Activated T-cell treated with anti-CD3 and anti-CD28 coated beads, Interleukin-2, amount 50 U/mL, for 72 hours (primary cell): ENCODE measurements around the gene HACD3. TPM values are rescaled to one million over a fixed set of nuclear protein-coding genes. Genes with fewer than 3 reads are reported as not detected.

Experiments used
- ATAC-seq, 2 donors: fragments of 150-1000 bp; cut with Tn5 transposase; replicated peaks in 1 of 2; 2 replicates each; pipeline ENCODE4 v1.10.0; 2021; ENCODE audit warnings: moderate library complexity in 2 of 2, mild to moderate bottlenecking in 1 of 2
- DNase-seq, 2 donors: peaks; one replicate each; pipeline ENCODE4 v3.0.0; 2021 to 2022; ENCODE audit warnings: mixed read lengths in 1 of 2
- H3K27ac Mint-ChIP-seq: one replicate; pipeline ENCODE4 v1.8.0; 2022; ENCODE audit warnings: mild to moderate bottlenecking, moderate library complexity, mixed read lengths
- H3K27me3 Mint-ChIP-seq: one replicate; pipeline ENCODE4 v1.8.0; 2022; ENCODE audit warnings: low read depth, mixed read lengths
- H3K36me3 Mint-ChIP-seq, 2 donors: one replicate each; pipeline ENCODE4 v1.8.0; 2022; ENCODE audit warnings: mixed read lengths in 2 of 2, mild to moderate bottlenecking in 1 of 2; ENCODE audit not compliant: insufficient read depth in 2 of 2
- H3K4me1 Mint-ChIP-seq: one replicate; pipeline ENCODE4 v1.8.0; 2022; ENCODE audit warnings: low read depth, mixed read lengths
- H3K4me3 Mint-ChIP-seq, 2 donors: one replicate each; pipeline ENCODE4 v1.8.0; 2022; ENCODE audit warnings: mild to moderate bottlenecking in 2 of 2, mixed read lengths in 2 of 2, moderate library complexity in 2 of 2
- H3K9me3 Mint-ChIP-seq, 2 donors: one replicate each; pipeline ENCODE4 v1.8.0; 2022; ENCODE audit warnings: mixed read lengths in 2 of 2
- total RNA-seq, 2 donors: library from RNA; stranded (reverse); gene quantifications; one replicate each; pipeline ENCODE4 v1.2.3, GENCODE V29; 2022

HACD3 gene
- total RNA-seq, result 10 to 100 TPM; 28.3 to 40.8 TPM

GRCh38 chr15:65530318-65531111 is at the start of gene HACD3:
Gene HACD3, plus strand, starts transcription at chr15:65530463. Its CDS starts 169 bp downstream, at chr15:65530632.
- H3K27me3 Mint-ChIP-seq, result no peaks in the 10 kb centered on the region
- H3K36me3 Mint-ChIP-seq, result peaks cover 0 to 2% of the 10 kb centered on the region in 2 donors
- peak; percentile 94 to 96 for DNase-seq
- peaks cover 51% of the 10 kb centered on the region for H3K4me1 Mint-ChIP-seq
- peak within 1 kb of the TSS; percentile 96 for H3K27ac Mint-ChIP-seq
- peak; percentile 97 for ATAC-seq
- H3K9me3 Mint-ChIP-seq, result no peaks in the 10 kb centered on the region
- H3K4me3 Mint-ChIP-seq, result peak within 1 kb of the TSS; percentile 89 to 96

- H3K4me3 Mint-ChIP-seq, result no peak overlapping the region
- ATAC-seq, result no peak
- no peaks in the 10 kb centered on the region for H3K27me3 Mint-ChIP-seq
- DNase-seq, result no peak
- H3K9me3 Mint-ChIP-seq, result no peaks in the 10 kb centered on the region
- H3K36me3 Mint-ChIP-seq, result peaks cover 1 to 20% of the 10 kb centered on the region in 2 donors
- no peak overlapping the region for H3K27ac Mint-ChIP-seq
- no peaks in the 10 kb centered on the region for H3K4me1 Mint-ChIP-seq
These were observed 45.4 kb upstream of the HACD3 start for GRCh38 chr15:65484876-65485275.

- ATAC-seq (no peak), DNase-seq (no peak)
- Mint-ChIP-seq H3K36me3 (peaks cover 1 to 16% of the 10 kb centered on the region in 2 donors), H3K4me3 (no peak overlapping the region), H3K4me1 (no peaks in the 10 kb centered on the region), H3K9me3 (no peaks in the 10 kb centered on the region), H3K27ac (no peak overlapping the region), H3K27me3 (no peaks in the 10 kb centered on the region)
These were observed 36.2 kb upstream of the HACD3 start for GRCh38 chr15:65494076-65494475.

- H3K36me3 Mint-ChIP-seq, result peaks cover 0 to 15% of the 10 kb centered on the region in 2 donors
- DNase-seq, result no peak
- H3K9me3 Mint-ChIP-seq, result no peaks in the 10 kb centered on the region
- no peak for ATAC-seq
- peaks cover 26% of the 10 kb centered on the region for H3K4me1 Mint-ChIP-seq
- H3K27ac Mint-ChIP-seq, result no peak overlapping the region
- H3K4me3 Mint-ChIP-seq, result no peak overlapping the region
- H3K27me3 Mint-ChIP-seq, result no peaks in the 10 kb centered on the region
These were observed 20.9 kb upstream of the HACD3 start for GRCh38 chr15:65509321-65509720.

- H3K27me3 Mint-ChIP-seq, result no peaks in the 10 kb centered on the region
- H3K9me3 Mint-ChIP-seq, result no peaks in the 10 kb centered on the region
- H3K4me3 Mint-ChIP-seq, result no peak overlapping the region
- ATAC-seq (no peak), DNase-seq (no peak)
- H3K36me3 Mint-ChIP-seq, result peaks cover 3 to 13% of the 10 kb centered on the region in 2 donors
- peaks cover 49% of the 10 kb centered on the region for H3K4me1 Mint-ChIP-seq
- no peak overlapping the region for H3K27ac Mint-ChIP-seq
These were observed 18.1 kb upstream of the HACD3 start for GRCh38 chr15:65512189-65512588.

GRCh38 chr15:65512807-65513416 is 17.4 kb upstream of the HACD3 start:
- Mint-ChIP-seq H3K27ac (peak overlapping the region; percentile 86), H3K27me3 (no peaks in the 10 kb centered on the region), H3K4me3 (peak overlapping the region in 1 of 2 donors; percentile 37)

GRCh38 chr15:65516997-65517865 is 13.0 kb upstream of the HACD3 start, which contains the start of gene DPP8:
Gene DPP8, minus strand, starts transcription at chr15:65517689. Its CDS starts 5,136 bp downstream, at chr15:65512553.
- DNase-seq (peak; percentile 94 to 96), ATAC-seq (peak; percentile 94 to 98)
- Mint-ChIP-seq H3K27me3 (no peaks in the 10 kb centered on the region), H3K4me1 (peaks cover 51% of the 10 kb centered on the region), H3K4me3 (peak within 1 kb of the TSS; percentile 89 to 94), H3K27ac (peak within 1 kb of the TSS; percentile 92), H3K9me3 (no peaks in the 10 kb centered on the region), H3K36me3 (peaks cover 0 to 3% of the 10 kb centered on the region in 2 donors)

More at GRCh38 chr15:65512807-65513416, 17.4 kb upstream of the HACD3 start:
- peaks cover 54% of the 10 kb centered on the region for H3K4me1 Mint-ChIP-seq
- H3K36me3 Mint-ChIP-seq, result peaks cover 3 to 13% of the 10 kb centered on the region in 2 donors
- DNase-seq (no peak), ATAC-seq (no peak)
- no peaks in the 10 kb centered on the region for H3K9me3 Mint-ChIP-seq

GRCh38 chr15:65517866-65518207 is 12.4 kb upstream of the HACD3 start:
- Mint-ChIP-seq H3K4me1 (peaks cover 45% of the 10 kb centered on the region), H3K27ac (peak overlapping the region; percentile 86), H3K9me3 (no peaks in the 10 kb centered on the region), H3K36me3 (peaks cover 0 to 3% of the 10 kb centered on the region in 2 donors), H3K4me3 (peak overlapping the region; percentile 89 to 94), H3K27me3 (no peaks in the 10 kb centered on the region)
- ATAC-seq (peak; percentile 6 to 13), DNase-seq (no peak)

GRCh38 chr15:65518633-65519285 is 11.5 kb upstream of the HACD3 start:
- peaks cover 37% of the 10 kb centered on the region for H3K4me1 Mint-ChIP-seq
- no peaks in the 10 kb centered on the region for H3K27me3 Mint-ChIP-seq
- H3K9me3 Mint-ChIP-seq, result no peaks in the 10 kb centered on the region
- H3K36me3 Mint-ChIP-seq, result peaks cover 0 to 3% of the 10 kb centered on the region in 2 donors
- ATAC-seq (no peak), DNase-seq (no peak)
- peak overlapping the region in 1 of 2 donors; percentile 14 for H3K4me3 Mint-ChIP-seq
- H3K27ac Mint-ChIP-seq, result no peak overlapping the region

- peaks cover 0 to 3% of the 10 kb centered on the region in 2 donors for H3K36me3 Mint-ChIP-seq
- no peak overlapping the region for H3K4me3 Mint-ChIP-seq
- no peaks in the 10 kb centered on the region for H3K27me3 Mint-ChIP-seq
- no peak for ATAC-seq
- H3K9me3 Mint-ChIP-seq, result no peaks in the 10 kb centered on the region
- no peak overlapping the region for H3K27ac Mint-ChIP-seq
- no peak for DNase-seq
- H3K4me1 Mint-ChIP-seq, result peaks cover 14% of the 10 kb centered on the region
These were observed 8.9 kb upstream of the HACD3 start for GRCh38 chr15:65521350-65521749.

GRCh38 chr15:65524226-65524625 is 6.0 kb upstream of the HACD3 start:
- ATAC-seq (no peak), DNase-seq (no peak)
- Mint-ChIP-seq H3K27me3 (no peaks in the 10 kb centered on the region), H3K36me3 (no peaks in the 10 kb centered on the region), H3K9me3 (no peaks in the 10 kb centered on the region), H3K4me3 (no peak overlapping the region), H3K4me1 (peaks cover under 1% of the 10 kb centered on the region), H3K27ac (no peak overlapping the region)

GRCh38 chr15:65525622-65526021 is 4.6 kb upstream of the HACD3 start:
- H3K4me3 Mint-ChIP-seq, result no peak overlapping the region
- H3K27me3 Mint-ChIP-seq, result no peaks in the 10 kb centered on the region
- no peak overlapping the region for H3K27ac Mint-ChIP-seq
- peaks cover 10% of the 10 kb centered on the region for H3K4me1 Mint-ChIP-seq
- H3K36me3 Mint-ChIP-seq, result peaks cover 0 to 2% of the 10 kb centered on the region in 2 donors
- no peaks in the 10 kb centered on the region for H3K9me3 Mint-ChIP-seq
- no peak for ATAC-seq
- no peak for DNase-seq
